A549 treated with Hydrocortisone at 1 μM for 4 hours (cell line): ENCODE measurements around the gene FAM221A. TPM values are rescaled to one million over a fixed set of nuclear protein-coding genes. Genes with fewer than 3 reads are reported as not detected.

Source experiments
- total RNA-seq: library from RNA; stranded (reverse); fragments of 200-300 nt; extraction: Qiagen RNA extraction; gene quantifications from 5 replicates; pipeline ENCODE4 v1.2.3, GENCODE V29; 2022

Gene FAM221A
- total RNA-seq: 0.15 to 0.66 TPM (median 0.55 TPM) in 5 replicates

DNA sequence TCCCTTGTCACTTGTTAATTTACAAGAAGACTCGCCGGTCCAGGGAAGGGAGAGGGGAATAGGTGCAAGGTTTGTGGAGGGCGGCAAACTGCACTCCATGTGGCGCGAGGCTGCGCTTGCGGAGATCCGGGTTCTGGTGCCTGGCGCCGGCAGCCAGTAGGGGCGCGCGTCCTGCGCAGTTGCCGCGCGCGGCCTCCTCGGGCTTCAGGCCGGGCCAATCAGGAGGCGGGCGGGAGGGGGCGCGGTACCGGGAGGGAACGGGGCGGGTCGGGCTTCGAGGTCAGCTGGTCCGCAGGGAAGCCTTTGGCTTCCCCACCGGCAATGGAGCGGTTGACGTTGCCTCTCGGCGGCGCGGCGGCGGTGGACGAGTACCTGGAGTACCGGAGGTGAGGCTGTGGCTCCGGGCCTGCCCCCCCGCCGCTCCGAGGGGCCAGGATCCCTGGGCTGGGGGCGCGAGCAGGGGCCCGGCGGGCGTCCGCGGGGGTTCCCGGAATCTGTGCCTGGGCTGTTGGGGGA is at the start of gene FAM221A:
FAM221A (plus strand) TSS at position 302 of the 516 bp plus-strand sequence; CDS start at position 322, 20 bp downstream.

DNA sequence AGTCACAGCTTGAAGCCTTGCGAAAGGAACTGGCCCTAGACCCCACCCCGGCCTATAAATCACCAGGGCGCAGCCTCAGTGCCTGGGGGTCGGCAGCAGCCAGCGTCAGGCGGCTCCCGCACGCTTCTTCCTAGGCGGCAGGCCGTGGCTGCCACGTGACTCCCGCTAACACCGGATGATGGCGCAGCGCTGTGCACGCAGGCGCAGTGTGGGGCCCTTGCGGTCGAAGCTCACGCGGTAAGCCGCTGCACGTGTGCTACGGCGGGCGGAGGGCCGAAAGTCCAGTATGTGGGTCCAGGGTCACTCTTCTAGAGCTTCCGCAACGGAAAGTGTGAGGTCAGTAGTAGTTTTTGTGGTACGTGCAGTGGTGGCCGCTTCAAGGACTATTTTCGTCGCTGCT is 30.0 kb downstream of the FAM221A start, which contains the start of gene STK31:
STK31 (plus strand) TSS at position 220 of the 400 bp plus-strand sequence; CDS start at position 287, 67 bp downstream.

Other genes starting within 250 kb of the FAM221A start
- 24.4 to 35.8 TPM (median 28.0 TPM) in 5 replicates for gene IGF2BP3, start 209.7 kb upstream of the FAM221A start, total RNA-seq
- 69.0 to 87.1 TPM (median 76.7 TPM) in 5 replicates for gene TRA2A, start 148.2 kb upstream of the FAM221A start, total RNA-seq
- 3.1 to 4.2 TPM (median 3.2 TPM) in 5 replicates for gene CCDC126, start 82.8 kb upstream of the FAM221A start, total RNA-seq
- gene STK31, start 30.0 kb downstream of the FAM221A start, total RNA-seq: 0.71 to 1.3 TPM (median 0.86 TPM) in 5 replicates